GM23248 (cell line): Measurements from ENCODE around the gene BRD2. TPM values are rescaled to one million over a fixed set of nuclear protein-coding genes. Genes with fewer than 3 reads are reported as not detected.

ENCODE experiments used
- DNase-seq: peaks from one replicate; pipeline ENCODE4 v3.0.0-alpha.2; 2015
- H2AFZ ChIP-seq: fragments of 200-600 bp; sonication (generic); 2 replicates; pipeline ENCODE4 v1.6.1; 2016; ENCODE audit warnings: antibody characterized with exemption
- H3F3A ChIP-seq: fragments of 200-600 bp; sonication (generic); 2 replicates; pipeline ENCODE4 v1.6.1; 2016; ENCODE audit warnings: mild to moderate bottlenecking, antibody characterized with exemption, mixed run types; ENCODE audit not compliant: insufficient read depth
- H3K27ac ChIP-seq: fragments of 200-600 bp; sonication (generic); 2 replicates; pipeline ENCODE4 v1.5.1; 2016; ENCODE audit warnings: mild to moderate bottlenecking
- H3K27me3 ChIP-seq: fragments of 200-600 bp; sonication (generic); replicated peaks from 2 replicates; pipeline ENCODE4 v1.6.1; 2016; ENCODE audit warnings: mild to moderate bottlenecking; ENCODE audit not compliant: insufficient read depth
- H3K36me3 ChIP-seq: fragments of 200-600 bp; sonication (generic); 2 replicates; pipeline ENCODE4 v1.6.1; 2016; ENCODE audit warnings: low read depth, mild to moderate bottlenecking
- H3K4me1 ChIP-seq: fragments of 200-600 bp; sonication (generic); 2 replicates; pipeline ENCODE4 v1.6.1; 2016; ENCODE audit warnings: mild to moderate bottlenecking; ENCODE audit not compliant: insufficient read depth
- H3K4me2 ChIP-seq: fragments of 200-600 bp; sonication (generic); one replicate; pipeline ENCODE4 v1.6.1; 2016; ENCODE audit warnings: mild to moderate bottlenecking; ENCODE audit not compliant: unreplicated experiment
- H3K4me3 ChIP-seq: fragments of 200-600 bp; sonication (generic); 2 replicates; pipeline ENCODE4 v1.5.1; 2016; ENCODE audit warnings: mild to moderate bottlenecking
- H3K79me2 ChIP-seq: fragments of 200-600 bp; sonication (generic); 2 replicates; pipeline ENCODE4 v1.6.1; 2016; ENCODE audit warnings: mild to moderate bottlenecking; ENCODE audit not compliant: insufficient read depth
- H3K9ac ChIP-seq: fragments of 200-600 bp; sonication (generic); 2 replicates; pipeline ENCODE4 v1.6.1; 2016; ENCODE audit warnings: mild to moderate bottlenecking
- H3K9me2 ChIP-seq: fragments of 200-600 bp; sonication (generic); 2 replicates; pipeline ENCODE4 v1.6.1; 2016; ENCODE audit warnings: mixed run types, mild to moderate bottlenecking, moderate library complexity; ENCODE audit not compliant: insufficient read depth
- H3K9me3 ChIP-seq: fragments of 200-600 bp; sonication (generic); one replicate; pipeline ENCODE4 v1.6.1; 2017; ENCODE audit warnings: low read depth
- H4K20me1 ChIP-seq: fragments of 200-600 bp; sonication (generic); 2 replicates; pipeline ENCODE4 v1.6.0; 2016; ENCODE audit not compliant: insufficient read depth
- EZH2 ChIP-seq: fragments of 200-600 bp; sonication (generic); IDR thresholded peaks from 2 replicates; pipeline ENCODE4 v1.6.1; 2018; ENCODE audit warnings: antibody characterized with exemption, mild to moderate bottlenecking; ENCODE audit not compliant: insufficient read depth, poor library complexity, severe bottlenecking
- EZH2phosphoT487 ChIP-seq: fragments of 200-600 bp; sonication (generic); IDR thresholded peaks from 2 replicates; pipeline ENCODE4 v1.6.1; 2018; ENCODE audit warnings: antibody characterized with exemption, moderate library complexity, mild to moderate bottlenecking, low read depth; ENCODE audit not compliant: insufficient read depth
- WGBS, 2 experiments: methylation state at CpG; one replicate each; pipeline ENCODE4 v1.1.6; 2015 to 2017; ENCODE audit warnings: low lambda C conversion rate in 2 of 2, low coverage in 1 of 2; ENCODE audit errors: missing lambda C conversion rate in 2 of 2; 5-methylcytosine and 5-hydroxymethylcytosine counted together
- in situ Hi-C: fragments of 300-500 bp; cut with MboI; formaldehyde crosslinking; loops from 2 replicates; pipeline ENCODE4 v1.15.0; 2020
- polyA plus RNA-seq: library from polyadenylated mRNA; unstranded; fragments of >200 nt; fragmentation: Nextera tagmentation; extraction: Ambion mirVana; gene quantifications from 2 replicates; pipeline ENCODE4 v1.2.1, GENCODE V29; 2016
- total RNA-seq: library from RNA; depleted of rRNA; stranded (reverse); fragments of >200 nt; shearing (Covaris generic); gene quantifications from 2 replicates; pipeline ENCODE4 v1.2.3, GENCODE V29; 2014

BRD2 gene
- total and polyA plus RNA-seq, 2 experiments from 2014 or later, result 85.4 to 105 TPM

- H3K9me2 ChIP-seq, result no peaks in the 10 kb centered on the region
- no peak overlapping the region for H3K4me3 ChIP-seq
- peak; percentile 21 for DNase-seq
- no peak overlapping the region for H3K9ac ChIP-seq
- H3K27ac ChIP-seq, result no peak overlapping the region
- no peaks in the 10 kb centered on the region for H3K36me3 ChIP-seq
- no peak overlapping the region for H3K4me2 ChIP-seq
- no peaks in the 10 kb centered on the region for H4K20me1 ChIP-seq
- H3K27me3 ChIP-seq, result no peaks in the 10 kb centered on the region; the same call in 1 of the 2 replicates
- no peaks in the 10 kb centered on the region for H3K79me2 ChIP-seq
- no peaks in the 10 kb centered on the region for H3K9me3 ChIP-seq
- no peak overlapping the region for H2AFZ ChIP-seq
- in situ Hi-C loops, result no loop called here
- WGBS, 2 experiments, result 56 to 68% methylated on average over 4 to 7 of the region's 7 CpGs
- TF ChIP-seq EZH2 (no peak), EZH2phosphoT487 (no peak)
- no peaks in the 10 kb centered on the region for H3F3A ChIP-seq
- H3K4me1 ChIP-seq, result no peaks in the 10 kb centered on the region
Observed at GRCh38 chr6:32932132-32932868, 36.1 kb upstream of the BRD2 start.

- Histone ChIP-seq H4K20me1 (no peaks in the 10 kb centered on the region), H3K27me3 (no peaks in the 10 kb centered on the region; the same call in none of the 2 replicates), H3K4me3 (no peak overlapping the region), H3K9me2 (no peaks in the 10 kb centered on the region), H3K9me3 (no peaks in the 10 kb centered on the region), H3K4me2 (no peak overlapping the region), H2AFZ (no peak overlapping the region), H3K79me2 (no peaks in the 10 kb centered on the region), H3K4me1 (no peaks in the 10 kb centered on the region), H3K36me3 (no peaks in the 10 kb centered on the region), H3K9ac (no peak overlapping the region), H3K27ac (no peak overlapping the region), H3F3A (no peaks in the 10 kb centered on the region)
- peak; percentile 84 for DNase-seq
- TF ChIP-seq EZH2phosphoT487 (no peak), EZH2 (no peak)
- WGBS, 2 experiments, result 0 to 2% methylated on average over 3 of the region's 3 CpGs
- in situ Hi-C loops, result no loop called here
Observed at GRCh38 chr6:32933661-32934085, 34.7 kb upstream of the BRD2 start.

GRCh38 chr6:32935551-32936238 is 32.7 kb upstream of the BRD2 start:
- TF ChIP-seq EZH2phosphoT487 (no peak), EZH2 (no peak)
- Histone ChIP-seq H3K27ac (no peak overlapping the region), H3K36me3 (no peaks in the 10 kb centered on the region), H3K9me2 (no peaks in the 10 kb centered on the region), H3K4me3 (no peak overlapping the region), H3K4me2 (no peak overlapping the region), H3K27me3 (no peaks in the 10 kb centered on the region; the same call in none of the 2 replicates), H2AFZ (peak overlapping the region; percentile 27; the same call in 1 of the 2 replicates), H3K9ac (no peak overlapping the region), H3K9me3 (no peaks in the 10 kb centered on the region), H3K79me2 (no peaks in the 10 kb centered on the region), H4K20me1 (no peaks in the 10 kb centered on the region), H3K4me1 (no peaks in the 10 kb centered on the region), H3F3A (no peaks in the 10 kb centered on the region)
- no peak for DNase-seq
- in situ Hi-C loops, result no loop called here
- 77 to 84% methylated on average over 4 of the region's 4 CpGs for WGBS, 2 experiments

GRCh38 chr6:32936239-32937152 is 31.9 kb upstream of the BRD2 start:
- H3K9ac ChIP-seq, result no peak overlapping the region
- H3K79me2 ChIP-seq, result no peaks in the 10 kb centered on the region
- H3K27ac ChIP-seq, result no peak overlapping the region
- DNase-seq, result no peak
- H3K9me3 ChIP-seq, result no peaks in the 10 kb centered on the region
- H3K4me2 ChIP-seq, result no peak overlapping the region
- no peaks in the 10 kb centered on the region for H3K36me3 ChIP-seq
- no peaks in the 10 kb centered on the region for H3K4me1 ChIP-seq
- no peaks in the 10 kb centered on the region for H3F3A ChIP-seq
- 57 to 62% methylated on average over 12 of the region's 12 CpGs for WGBS, 2 experiments
- H3K27me3 ChIP-seq, result no peaks in the 10 kb centered on the region; the same call in none of the 2 replicates
- H2AFZ ChIP-seq, result peak overlapping the region; percentile 27; the same call in 1 of the 2 replicates
- TF ChIP-seq EZH2phosphoT487, result no peak
- TF ChIP-seq EZH2, result no peak
- in situ Hi-C loops, result no loop called here
- no peaks in the 10 kb centered on the region for H4K20me1 ChIP-seq
- H3K9me2 ChIP-seq, result no peaks in the 10 kb centered on the region
- H3K4me3 ChIP-seq, result no peak overlapping the region
